PC-3 (cell line): ENCODE measurements around the gene TSPAN2. TPM values are rescaled to one million over a fixed set of nuclear protein-coding genes. Genes with fewer than 3 reads are reported as not detected.

Source experiments
- total RNA-seq: library from RNA; depleted of rRNA; stranded (reverse); fragments of >200 nt; gene quantifications from 2 replicates; pipeline ENCODE4 v1.2.3, GENCODE V29; 2014; rRNA removed

Gene TSPAN2
- total RNA-seq, 1 experiment from 2014 or later: 1.7 TPM

Other genes starting within 250 kb of the TSPAN2 start
- not detected in 2 replicates for gene SYCP1, start 234.6 kb downstream of the TSPAN2 start, total RNA-seq
- gene TSHB, start 59.7 kb downstream of the TSPAN2 start, total RNA-seq: not detected in 2 replicates
- gene NGF, start 248.7 kb upstream of the TSPAN2 start, total RNA-seq: 0.86 and 2.4 TPM in 2 replicates